Epidermal melanocyte (primary cell): Measurements from ENCODE around the gene ITGAV.

Source experiments
- DNase-seq: peaks from one replicate; pipeline ENCODE4 v3.0.0; 2011; ENCODE audit warnings: low spot score; ENCODE audit not compliant: insufficient read length

Gene ITGAV

GRCh38 chr2:186716899-186717298 lies 127.0 kb downstream of the ITGAV start:
- no peak for DNase-seq

- no peak for DNase-seq
Observed at GRCh38 chr2:186717320-186718007, 127.6 kb downstream of the ITGAV start.

GRCh38 chr2:186718122-186718521 lies 128.3 kb downstream of the ITGAV start:
- DNase-seq: no peak

GRCh38 chr2:186718903-186719302 lies 129.0 kb downstream of the ITGAV start:
- no peak for DNase-seq

GRCh38 chr2:186721956-186722355 lies 132.1 kb downstream of the ITGAV start:
- no peak for DNase-seq

- DNase-seq: no peak
Observed at GRCh38 chr2:186724736-186725135, 134.9 kb downstream of the ITGAV start.

- DNase-seq: no peak
Observed at GRCh38 chr2:186725783-186726182, 135.9 kb downstream of the ITGAV start.

- DNase-seq: no peak
Observed at GRCh38 chr2:186726938-186727337, 137.1 kb downstream of the ITGAV start.

GRCh38 chr2:186728631-186729030 lies 138.8 kb downstream of the ITGAV start:
- no peak for DNase-seq
